H9 (cell line): ENCODE data around the gene UPK3A. TPM values are rescaled to one million over a fixed set of nuclear protein-coding genes. Genes with fewer than 3 reads are reported as not detected.

Source experiments
- DNase-seq: peaks from one replicate; pipeline ENCODE4 v3.0.0-alpha.2; 2017
- H2AFZ ChIP-seq: one replicate; pipeline ENCODE4 v1.6.1; 2013; ENCODE audit warnings: mild to moderate bottlenecking, low read length, control low read depth, moderate library complexity
- H2AK5ac ChIP-seq: 2 replicates; pipeline ENCODE4 v1.6.1; 2013; ENCODE audit warnings: low read length, control low read depth, mixed read lengths; ENCODE audit not compliant: insufficient read length
- H2BK120ac ChIP-seq: one replicate; pipeline ENCODE4 v1.6.1; 2013; ENCODE audit warnings: low read depth, mild to moderate bottlenecking, low read length, control low read depth, inconsistent platforms; ENCODE audit not compliant: poor library complexity, severe bottlenecking
- H2BK12ac ChIP-seq: 2 replicates; pipeline ENCODE4 v1.6.1; 2013; ENCODE audit warnings: low read length, control low read depth, mixed read lengths, low read depth; ENCODE audit not compliant: insufficient read length
- H2BK15ac ChIP-seq: 2 replicates; pipeline ENCODE4 v1.6.1; 2013; ENCODE audit warnings: low read depth, low read length, control low read depth
- H2BK20ac ChIP-seq: one replicate; pipeline ENCODE4 v1.6.1; 2013; ENCODE audit warnings: low read depth, mild to moderate bottlenecking, low read length, control low read depth, inconsistent platforms; ENCODE audit not compliant: poor library complexity, severe bottlenecking
- H2BK5ac ChIP-seq: 2 replicates; pipeline ENCODE4 v1.6.1; 2013; ENCODE audit warnings: low read length, control low read depth, mixed read lengths; ENCODE audit not compliant: insufficient read length
- H3K14ac ChIP-seq: 2 replicates; pipeline ENCODE4 v1.6.1; 2013; ENCODE audit warnings: low read length, control low read depth; ENCODE audit not compliant: insufficient read depth
- H3K18ac ChIP-seq: 2 replicates; pipeline ENCODE4 v1.6.1; 2013; ENCODE audit warnings: low read depth, mild to moderate bottlenecking, mixed read lengths, low read length, control low read depth; ENCODE audit not compliant: insufficient read length
- H3K23ac ChIP-seq: 2 replicates; pipeline ENCODE4 v1.6.1; 2013; ENCODE audit warnings: low read length, control low read depth, mixed read lengths, low read depth; ENCODE audit not compliant: insufficient read length
- H3K23me2 ChIP-seq: 2 replicates; pipeline ENCODE4 v1.6.1; 2013; ENCODE audit warnings: low read depth, mild to moderate bottlenecking, mixed read lengths, low read length, control low read depth; ENCODE audit not compliant: insufficient read length, poor library complexity, severe bottlenecking
- H3K27ac ChIP-seq: 2 replicates; pipeline ENCODE4 v1.5.1; 2013; ENCODE audit warnings: low read length, control low read depth, mixed read lengths, low read depth; ENCODE audit not compliant: insufficient read length
- H3K27me3 ChIP-seq: 2 replicates; pipeline ENCODE4 v1.6.1; 2013; ENCODE audit warnings: low read length, control low read depth, inconsistent platforms; ENCODE audit not compliant: insufficient read depth
- H3K4ac ChIP-seq: 2 replicates; pipeline ENCODE4 v1.6.1; 2013; ENCODE audit warnings: low read depth, mild to moderate bottlenecking, control low read depth, inconsistent platforms, low read length, moderate library complexity
- H3K4me1 ChIP-seq: 2 replicates; pipeline ENCODE4 v1.6.1; 2013; ENCODE audit warnings: low read length, control low read depth, inconsistent platforms; ENCODE audit not compliant: insufficient read depth
- H3K4me2 ChIP-seq: 2 replicates; pipeline ENCODE4 v1.6.1; 2013; ENCODE audit warnings: low read length, control low read depth, mixed read lengths; ENCODE audit not compliant: insufficient read length, insufficient read depth
- H3K56ac ChIP-seq: 2 replicates; pipeline ENCODE4 v1.6.1; 2013; ENCODE audit warnings: low read depth, mild to moderate bottlenecking, mixed read lengths, low read length, control low read depth; ENCODE audit not compliant: insufficient read length
- H3K79me1 ChIP-seq: 2 replicates; pipeline ENCODE4 v1.6.1; 2013; ENCODE audit warnings: low read depth, mild to moderate bottlenecking, moderate library complexity, low read length, control low read depth, inconsistent platforms; ENCODE audit not compliant: insufficient read depth, poor library complexity, severe bottlenecking
- H3K79me2 ChIP-seq: 2 replicates; pipeline ENCODE4 v1.6.1; 2013; ENCODE audit warnings: low read length, control low read depth, inconsistent platforms; ENCODE audit not compliant: insufficient read depth
- H3K9ac ChIP-seq: 2 replicates; pipeline ENCODE4 v1.6.1; 2013; ENCODE audit warnings: low read length, control low read depth, mixed read lengths; ENCODE audit not compliant: insufficient read length; ENCODE audit errors: extremely low read depth
- H3K9me3 ChIP-seq: one replicate; pipeline ENCODE4 v1.6.1; 2013; ENCODE audit warnings: low read depth, low read length, inconsistent platforms; ENCODE audit not compliant: control insufficient read depth
- H3T11ph ChIP-seq: one replicate; pipeline ENCODE4 v1.6.1; 2013; ENCODE audit warnings: mild to moderate bottlenecking, low read length, control low read depth, inconsistent platforms
- H4K20me1 ChIP-seq: one replicate; pipeline ENCODE4 v1.6.1; 2013; ENCODE audit not compliant: control insufficient read depth, insufficient read length, insufficient read depth
- H4K5ac ChIP-seq: 2 replicates; pipeline ENCODE4 v1.6.1; 2013; ENCODE audit warnings: low read depth, mild to moderate bottlenecking, mixed read lengths, low read length, control low read depth; ENCODE audit not compliant: insufficient read length
- H4K8ac ChIP-seq: replicated peaks from 2 replicates; pipeline ENCODE4 v1.6.1; 2013; ENCODE audit warnings: low read length, control low read depth, mixed read lengths, low read depth; ENCODE audit not compliant: insufficient read length
- H4K91ac ChIP-seq: 2 replicates; pipeline ENCODE4 v1.6.1; 2013; ENCODE audit warnings: low read depth, mild to moderate bottlenecking, moderate library complexity, mixed read lengths, low read length, control low read depth; ENCODE audit not compliant: insufficient read length
- H3K27ac Mint-ChIP-seq, 3 experiments: 2 replicates in 2 of 3; 3 replicates in 1 of 3; pipeline ENCODE4 v1.8.0; 2020 to 2021; ENCODE audit warnings: mixed read lengths in 3 of 3, mild to moderate bottlenecking in 1 of 3, moderate library complexity in 1 of 3
- H3K27me3 Mint-ChIP-seq: 2 replicates; pipeline ENCODE4 v1.8.0; 2021; ENCODE audit warnings: low read depth, mild to moderate bottlenecking, moderate library complexity, mixed read lengths
- H3K36me3 Mint-ChIP-seq, 3 experiments: 2 replicates in 2 of 3; 3 replicates in 1 of 3; pipeline ENCODE4 v1.8.0; 2020 to 2021; ENCODE audit warnings: low read depth in 3 of 3, mixed read lengths in 3 of 3; ENCODE audit not compliant: insufficient read depth in 1 of 3
- H3K4me1 Mint-ChIP-seq, 2 experiments: 2 replicates each; pipeline ENCODE4 v1.8.0; 2020; ENCODE audit warnings: mixed read lengths in 2 of 2
- H3K4me3 Mint-ChIP-seq, 2 experiments: 2 replicates in 1 of 2; 3 replicates in 1 of 2; pipeline ENCODE4 v1.8.0; 2020 to 2021; ENCODE audit warnings: mild to moderate bottlenecking in 2 of 2, mixed read lengths in 2 of 2, moderate library complexity in 1 of 2
- H3K9me3 Mint-ChIP-seq, 2 experiments: 2 replicates in 1 of 2; 3 replicates in 1 of 2; pipeline ENCODE4 v1.8.0; 2020; ENCODE audit warnings: mild to moderate bottlenecking in 2 of 2, mixed read lengths in 2 of 2, moderate library complexity in 1 of 2
- WGBS: extraction: QIAGEN DNeasy Blood & Tissue Kit; methylation state at CpG from one replicate; pipeline ENCODE4 v1.1.7; 2013; ENCODE audit warnings: missing lambda C conversion rate, low lambda C conversion rate, mixed read lengths; ENCODE audit not compliant: insufficient read length; ENCODE audit errors: extremely low coverage; 5-methylcytosine and 5-hydroxymethylcytosine counted together
- total RNA-seq: library from RNA; stranded (reverse); gene quantifications from 2 replicates; pipeline ENCODE4 v1.2.1, GENCODE V29; 2021
- TF ChIP-seq, protein P1 (sequence below): fragments of 200-600 bp; sonication (generic); conservative IDR thresholded peaks from 3 replicates; pipeline ENCODE4 v1.8.0; 2021; ENCODE audit warnings: antibody characterized with exemption, mild to moderate bottlenecking

Gene UPK3A
- total RNA-seq, 1 experiment from 2014 or later, result not detected

GRCh38 chr22:45291931-45292290 lies 7.2 kb downstream of the UPK3A start:
- H3K56ac ChIP-seq, result peak overlapping the region; percentile 7
- no peak overlapping the region for H3K23ac ChIP-seq
- H3K4ac ChIP-seq, result no peak overlapping the region
- DNase-seq, result no peak
- no peak overlapping the region for H3K4me2 ChIP-seq
- no peak overlapping the region for H3K9ac ChIP-seq
- WGBS, result no CpG with 5 or more reads among the region's 9 CpGs
- Mint-ChIP-seq H3K4me1 (peaks cover 1 to 6% of the 10 kb centered on the region in 2 experiments), H3K27ac (no peak overlapping the region), H3K4me3 (no peak overlapping the region), H3K36me3 (no peaks in the 10 kb centered on the region), H3K27me3 (peaks cover 28% of the 10 kb centered on the region), H3K9me3 (no peaks in the 10 kb centered on the region)
- no peak overlapping the region for H2BK5ac ChIP-seq
- no peaks in the 10 kb centered on the region for H3K9me3 ChIP-seq
- H3K27ac ChIP-seq, result no peak overlapping the region
- H4K5ac ChIP-seq, result no peak overlapping the region
- H2BK15ac ChIP-seq, result no peak overlapping the region
- H4K20me1 ChIP-seq, result no peaks in the 10 kb centered on the region
- no peak overlapping the region for H4K8ac ChIP-seq
- H3K4me1 ChIP-seq, result peaks cover 2% of the 10 kb centered on the region; the same call in 1 of the 2 replicates
- TF ChIP-seq, protein P1, sequence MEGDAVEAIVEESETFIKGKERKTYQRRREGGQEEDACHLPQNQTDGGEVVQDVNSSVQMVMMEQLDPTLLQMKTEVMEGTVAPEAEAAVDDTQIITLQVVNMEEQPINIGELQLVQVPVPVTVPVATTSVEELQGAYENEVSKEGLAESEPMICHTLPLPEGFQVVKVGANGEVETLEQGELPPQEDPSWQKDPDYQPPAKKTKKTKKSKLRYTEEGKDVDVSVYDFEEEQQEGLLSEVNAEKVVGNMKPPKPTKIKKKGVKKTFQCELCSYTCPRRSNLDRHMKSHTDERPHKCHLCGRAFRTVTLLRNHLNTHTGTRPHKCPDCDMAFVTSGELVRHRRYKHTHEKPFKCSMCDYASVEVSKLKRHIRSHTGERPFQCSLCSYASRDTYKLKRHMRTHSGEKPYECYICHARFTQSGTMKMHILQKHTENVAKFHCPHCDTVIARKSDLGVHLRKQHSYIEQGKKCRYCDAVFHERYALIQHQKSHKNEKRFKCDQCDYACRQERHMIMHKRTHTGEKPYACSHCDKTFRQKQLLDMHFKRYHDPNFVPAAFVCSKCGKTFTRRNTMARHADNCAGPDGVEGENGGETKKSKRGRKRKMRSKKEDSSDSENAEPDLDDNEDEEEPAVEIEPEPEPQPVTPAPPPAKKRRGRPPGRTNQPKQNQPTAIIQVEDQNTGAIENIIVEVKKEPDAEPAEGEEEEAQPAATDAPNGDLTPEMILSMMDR, result no peak
- no peak overlapping the region for H2AFZ ChIP-seq
- H4K91ac ChIP-seq, result no peak overlapping the region
- H2AK5ac ChIP-seq, result no peak overlapping the region
- no peak overlapping the region for H2BK20ac ChIP-seq
- H3K79me2 ChIP-seq, result no peaks in the 10 kb centered on the region
- no peak overlapping the region for H3K18ac ChIP-seq
- H2BK12ac ChIP-seq, result no peak overlapping the region
- no peaks in the 10 kb centered on the region for H3K27me3 ChIP-seq
- H3K79me1 ChIP-seq, result no peaks in the 10 kb centered on the region
- no peaks in the 10 kb centered on the region for H3K23me2 ChIP-seq
- no peak overlapping the region for H3K14ac ChIP-seq
- H2BK120ac ChIP-seq, result no peak overlapping the region
- no peak overlapping the region for H3T11ph ChIP-seq
